ENCODE data around the gene MGAT4C. TPM values are rescaled to one million over a fixed set of nuclear protein-coding genes. Genes with fewer than 3 reads are reported as not detected.

Gene MGAT4C
- total RNA-seq, 3 donors from 2014 or later: 0.17 to 0.73 (median 0.35) TPM

- TF ChIP-seq CTCF (IDR thresholded peaks at IDR 0.05): no peak
- no peak for DNase-seq
- Histone ChIP-seq H3K4me3 (no peak overlapping the region), H3K4me1 (ENCODE audit: low read depth) (no peaks in the 10 kb centered on the region), H3K36me3 (ENCODE audit: low read depth) (no peaks in the 10 kb centered on the region), H3K9me3 (no peaks in the 10 kb centered on the region)
- intact Hi-C loops (cut with DNase I, micrococcal nuclease): no loop called here
- no peak for ATAC-seq
These were observed 8.3 kb downstream of the MGAT4C start for GRCh38 chr12:86247871-86248270.

- no peaks in the 10 kb centered on the region for H3K4me1 ChIP-seq (ENCODE audit: low read depth)
- intact Hi-C loops (cut with DNase I, micrococcal nuclease): no loop called here
- TF ChIP-seq CTCF (IDR thresholded peaks at IDR 0.05): no peak
- no peaks in the 10 kb centered on the region for H3K36me3 ChIP-seq (ENCODE audit: low read depth)
- ATAC-seq (no peak), DNase-seq (no peak)
- no peaks in the 10 kb centered on the region for H3K9me3 ChIP-seq
- H3K4me3 ChIP-seq: no peak overlapping the region
These were observed 14.6 kb downstream of the MGAT4C start for GRCh38 chr12:86241600-86241999.

GRCh38 chr12:86234316-86234855 is 21.8 kb downstream of the MGAT4C start:
- Histone ChIP-seq H3K9me3 (no peaks in the 10 kb centered on the region), H3K4me1 (ENCODE audit: low read depth) (no peaks in the 10 kb centered on the region), H3K4me3 (no peak overlapping the region), H3K36me3 (ENCODE audit: low read depth) (no peaks in the 10 kb centered on the region)
- DNase-seq (no peak), ATAC-seq (no peak)
- intact Hi-C loops (cut with DNase I, micrococcal nuclease): no loop called here
- no peak for TF ChIP-seq CTCF (IDR thresholded peaks at IDR 0.05)

GRCh38 chr12:86233126-86233525 is 23.1 kb downstream of the MGAT4C start:
- H3K9me3 ChIP-seq: no peaks in the 10 kb centered on the region
- DNase-seq (no peak), ATAC-seq (no peak)
- no peaks in the 10 kb centered on the region for H3K36me3 ChIP-seq (ENCODE audit: low read depth)
- no peak for TF ChIP-seq CTCF (IDR thresholded peaks at IDR 0.05)
- no peak overlapping the region for H3K4me3 ChIP-seq
- no peaks in the 10 kb centered on the region for H3K4me1 ChIP-seq (ENCODE audit: low read depth)
- intact Hi-C loops (cut with DNase I, micrococcal nuclease): no loop called here

GRCh38 chr12:86230516-86231146 is 25.6 kb downstream of the MGAT4C start:
- ATAC-seq (no peak), DNase-seq (no peak)
- Histone ChIP-seq H3K9me3 (no peaks in the 10 kb centered on the region), H3K4me1 (ENCODE audit: low read depth) (no peaks in the 10 kb centered on the region), H3K36me3 (ENCODE audit: low read depth) (no peaks in the 10 kb centered on the region), H3K4me3 (no peak overlapping the region)
- intact Hi-C loops (cut with DNase I, micrococcal nuclease): no loop called here
- TF ChIP-seq CTCF (IDR thresholded peaks at IDR 0.05): no peak
